ENCODE data around the gene CDKN2B-AS1.
A peak's percentile ranks its signal among the peaks of the same experiment; 100 is the strongest.

CDKN2B-AS1 gene

GRCh38 chr9:21972361-21972760 is 22.2 kb upstream of the CDKN2B-AS1 start:
- H3K27ac ChIP-seq: no peak overlapping the region
- no peaks in the 10 kb centered on the region for H3K9me3 ChIP-seq (ENCODE audit: control insufficient read depth, low read length)
- no peak overlapping the region for H3K4me3 ChIP-seq (ENCODE audit: low read depth, low read length)
- no peaks in the 10 kb centered on the region for H3K79me2 ChIP-seq
- no peaks in the 10 kb centered on the region for H3K36me3 ChIP-seq (ENCODE audit: control insufficient read depth, insufficient read depth, low read length)
- no peak for TF ChIP-seq CTCF (IDR thresholded peaks at IDR 0.05)
- H3K4me1 ChIP-seq: no peaks in the 10 kb centered on the region
- H2AFZ ChIP-seq: no peak overlapping the region
- no peak overlapping the region for H3K9ac ChIP-seq
- peaks cover 30% of the 10 kb centered on the region for H3K27me3 ChIP-seq (ENCODE audit: control insufficient read depth, insufficient read depth, low read length)
- H3K4me2 ChIP-seq (ENCODE audit: low read length): no peak overlapping the region

GRCh38 chr9:21974343-21974721 is 20.3 kb upstream of the CDKN2B-AS1 start:
- Histone ChIP-seq H3K27ac (no peak overlapping the region), H3K79me2 (no peaks in the 10 kb centered on the region), H3K9ac (no peak overlapping the region), H3K27me3 (ENCODE audit: control insufficient read depth, insufficient read depth, low read length) (peaks cover 19% of the 10 kb centered on the region), H3K9me3 (ENCODE audit: control insufficient read depth, low read length) (no peaks in the 10 kb centered on the region), H2AFZ (no peak overlapping the region), H3K4me3 (ENCODE audit: low read depth, low read length) (peak overlapping the region; percentile 41), H3K4me2 (ENCODE audit: low read length) (peak overlapping the region; percentile 51), H3K4me1 (no peaks in the 10 kb centered on the region), H3K36me3 (ENCODE audit: control insufficient read depth, insufficient read depth, low read length) (no peaks in the 10 kb centered on the region)
- TF ChIP-seq CTCF (IDR thresholded peaks at IDR 0.05): no peak

GRCh38 chr9:21974722-21975409 is 19.7 kb upstream of the CDKN2B-AS1 start:
- no peak for TF ChIP-seq CTCF (IDR thresholded peaks at IDR 0.05)
- H3K27ac ChIP-seq: no peak overlapping the region
- no peak overlapping the region for H3K9ac ChIP-seq

GRCh38 chr9:21976334-21976875 is 18.2 kb upstream of the CDKN2B-AS1 start:
- no peaks in the 10 kb centered on the region for H3K4me1 ChIP-seq
- H3K36me3 ChIP-seq (ENCODE audit: control insufficient read depth, insufficient read depth, low read length): no peaks in the 10 kb centered on the region
- no peak overlapping the region for H3K9ac ChIP-seq
- no peak overlapping the region for H3K4me2 ChIP-seq (ENCODE audit: low read length)
- H2AFZ ChIP-seq: no peak overlapping the region
- H3K4me3 ChIP-seq (ENCODE audit: low read depth, low read length): no peak overlapping the region
- H3K27ac ChIP-seq: no peak overlapping the region
- H3K79me2 ChIP-seq: no peaks in the 10 kb centered on the region
- peaks cover 10% of the 10 kb centered on the region for H3K27me3 ChIP-seq (ENCODE audit: control insufficient read depth, insufficient read depth, low read length)
- no peaks in the 10 kb centered on the region for H3K9me3 ChIP-seq (ENCODE audit: control insufficient read depth, low read length)
- TF ChIP-seq CTCF (IDR thresholded peaks at IDR 0.05): no peak

More at GRCh38 chr9:21974722-21975409, 19.7 kb upstream of the CDKN2B-AS1 start:
- H3K27me3 ChIP-seq (ENCODE audit: control insufficient read depth, insufficient read depth, low read length): peaks cover 19% of the 10 kb centered on the region
- H3K9me3 ChIP-seq (ENCODE audit: control insufficient read depth, low read length): no peaks in the 10 kb centered on the region
- H2AFZ ChIP-seq: no peak overlapping the region
- H3K4me1 ChIP-seq: no peaks in the 10 kb centered on the region
- no peaks in the 10 kb centered on the region for H3K36me3 ChIP-seq (ENCODE audit: control insufficient read depth, insufficient read depth, low read length)
- peak overlapping the region; percentile 41 for H3K4me3 ChIP-seq (ENCODE audit: low read depth, low read length)
- H3K4me2 ChIP-seq (ENCODE audit: low read length): peak overlapping the region; percentile 51
- no peaks in the 10 kb centered on the region for H3K79me2 ChIP-seq

- H3K79me2 ChIP-seq: no peaks in the 10 kb centered on the region
- no peaks in the 10 kb centered on the region for H3K4me1 ChIP-seq
- no peaks in the 10 kb centered on the region for H3K36me3 ChIP-seq (ENCODE audit: control insufficient read depth, insufficient read depth, low read length)
- no peaks in the 10 kb centered on the region for H3K9me3 ChIP-seq (ENCODE audit: control insufficient read depth, low read length)
- no peak overlapping the region for H3K4me3 ChIP-seq (ENCODE audit: low read depth, low read length)
- no peak overlapping the region for H3K4me2 ChIP-seq (ENCODE audit: low read length)
- no peak for TF ChIP-seq CTCF (IDR thresholded peaks at IDR 0.05)
- H3K27me3 ChIP-seq (ENCODE audit: control insufficient read depth, insufficient read depth, low read length): no peaks in the 10 kb centered on the region
- H3K27ac ChIP-seq: no peak overlapping the region
- no peak overlapping the region for H3K9ac ChIP-seq
- no peak overlapping the region for H2AFZ ChIP-seq
Measured at GRCh38 chr9:21982391-21982790, 12.2 kb upstream of the CDKN2B-AS1 start.

All from parathyroid adenoma (tissue), 2 donors.